Liver (tissue), 9 donors: Measurements from ENCODE around the gene MAOA. TPM values are rescaled to one million over a fixed set of nuclear protein-coding genes. Genes with fewer than 3 reads are reported as not detected.

Experiments
- DNase-seq: peaks from one replicate; pipeline ENCODE4 v3.0.0-alpha.2; 2017; ENCODE audit warnings: low spot score
- H3K27ac ChIP-seq, 2 donors: one replicate each; pipeline ENCODE4 v1.7.0; 2013; ENCODE audit warnings: inconsistent platforms in 2 of 2, low read length in 2 of 2, control low read depth in 1 of 2, low read depth in 1 of 2, mild to moderate bottlenecking in 1 of 2
- H3K27me3 ChIP-seq, 4 donors: one replicate each; pipeline versions ENCODE4 v1.6.1 to v1.7.0; 2013; ENCODE audit warnings: low read length in 3 of 4, inconsistent platforms in 1 of 4, mild to moderate bottlenecking in 1 of 4, moderate library complexity in 1 of 4; ENCODE audit not compliant: control insufficient read depth in 4 of 4, insufficient read depth in 4 of 4
- H3K36me3 ChIP-seq, 4 donors: one replicate each; pipeline versions ENCODE4 v1.6.1 to v1.7.0; 2013; ENCODE audit warnings: low read length in 3 of 4, mild to moderate bottlenecking in 3 of 4, low read depth in 1 of 4, moderate library complexity in 1 of 4; ENCODE audit not compliant: control insufficient read depth in 4 of 4, insufficient read depth in 3 of 4
- H3K4me1 ChIP-seq, 4 donors: one replicate each; pipeline versions ENCODE4 v1.6.1 to v1.7.0; 2013; ENCODE audit warnings: low read length in 3 of 4, mild to moderate bottlenecking in 3 of 4, moderate library complexity in 1 of 4; ENCODE audit not compliant: control insufficient read depth in 4 of 4, insufficient read depth in 4 of 4
- H3K4me3 ChIP-seq, 3 donors: one replicate each; pipeline versions ENCODE4 v1.6.1 to v1.7.0; 2013; ENCODE audit warnings: low read length in 3 of 3, control low read depth in 1 of 3, low read depth in 1 of 3, mild to moderate bottlenecking in 1 of 3
- H3K9ac ChIP-seq, 2 donors: one replicate each; pipeline ENCODE4 v1.7.0; 2013; ENCODE audit warnings: low read length in 2 of 2, mild to moderate bottlenecking in 2 of 2, moderate library complexity in 2 of 2, control low read depth in 1 of 2, low read depth in 1 of 2
- H3K9me3 ChIP-seq, 4 donors: one replicate each; pipeline versions ENCODE4 v1.6.1 to v1.7.0; 2013; ENCODE audit warnings: low read length in 3 of 4; ENCODE audit not compliant: control insufficient read depth in 4 of 4
- ATF3 ChIP-seq: IDR thresholded peaks from 2 replicates; pipeline ENCODE4 v1.6.1; 2016; ENCODE audit warnings: antibody characterized with exemption
- CTCF ChIP-seq: fragments of 150-350 bp; IDR thresholded peaks from 2 replicates; pipeline ENCODE4 v1.5.1; 2017; ENCODE audit warnings: improper control_type of control experiment, low read depth, low read length; ENCODE audit not compliant: missing input control
- FOXA1 ChIP-seq: IDR thresholded peaks from 2 replicates; pipeline ENCODE4 v1.6.1; 2016; ENCODE audit warnings: antibody characterized with exemption
- FOXA2 ChIP-seq: IDR thresholded peaks from 2 replicates; pipeline ENCODE4 v1.6.1; 2016; ENCODE audit warnings: antibody characterized with exemption
- GABPA ChIP-seq, 2 donors: IDR thresholded peaks in 1 of 2; conservative IDR thresholded peaks in 1 of 2; 2 replicates each; pipeline ENCODE4 v1.6.1; 2016; ENCODE audit warnings: antibody characterized with exemption in 2 of 2, mild to moderate bottlenecking in 1 of 2, moderate library complexity in 1 of 2
- HNF4A ChIP-seq, 2 donors: conservative IDR thresholded peaks; 2 replicates each; pipeline ENCODE4 v1.6.1; 2016; ENCODE audit warnings: antibody characterized with exemption in 2 of 2, mild to moderate bottlenecking in 2 of 2
- HNF4G ChIP-seq: IDR thresholded peaks from 2 replicates; pipeline ENCODE4 v1.6.1; 2016; ENCODE audit warnings: antibody characterized with exemption
- JUND ChIP-seq, 2 donors: IDR thresholded peaks; 2 replicates each; pipeline ENCODE4 v1.6.1; 2016; ENCODE audit warnings: antibody characterized with exemption in 2 of 2
- MAX ChIP-seq: IDR thresholded peaks from 2 replicates; pipeline ENCODE4 v1.6.1; 2016; ENCODE audit warnings: antibody characterized with exemption
- RAD21 ChIP-seq, 2 donors: IDR thresholded peaks; 2 replicates each; pipeline ENCODE4 v1.6.1; 2016; ENCODE audit warnings: antibody characterized with exemption in 2 of 2, mild to moderate bottlenecking in 2 of 2
- RXRA ChIP-seq, 2 donors: IDR thresholded peaks; 2 replicates each; pipeline ENCODE4 v1.6.1; 2017 to 2018; ENCODE audit warnings: antibody characterized with exemption in 2 of 2, mild to moderate bottlenecking in 1 of 2
- TAF1 ChIP-seq: conservative IDR thresholded peaks from 2 replicates; pipeline ENCODE4 v1.6.1; 2016; ENCODE audit warnings: antibody characterized with exemption, mild to moderate bottlenecking
- ZBTB33 ChIP-seq: IDR thresholded peaks from 2 replicates; pipeline ENCODE4 v1.6.1; 2016; ENCODE audit warnings: antibody characterized with exemption
- WGBS: extraction: QIAGEN DNeasy Blood & Tissue Kit; methylation state at CpG from one replicate; pipeline ENCODE4 v1.1.7; 2013; 5-methylcytosine and 5-hydroxymethylcytosine counted together
- polyA plus RNA-seq, 2 donors: library from polyadenylated mRNA; stranded (reverse) in 1 of 2; unstranded in 1 of 2; fragments of 200-250 nt in 1 of 2; fragments of >200 nt in 1 of 2; fragmentation: Nextera tagmentation in 1 of 2; extraction: Ambion mirVana in 1 of 2; gene quantifications; one replicate each; pipeline versions ENCODE4 v1.2.1 to v1.2.3, GENCODE V29; 2013 to 2015
- total RNA-seq, 2 donors: library from RNA; depleted of rRNA; stranded (reverse); fragments of >200 nt; gene quantifications; one replicate each; pipeline ENCODE4 v1.2.3, GENCODE V29; 2014
- donor health status: healthy.
- donor health status: healthy.
- donor health status: healthy.
- donor health status: healthy.
- donor health status: healthy.

The MAOA gene
- total and polyA plus RNA-seq, 4 donors: 41.0 to 94.2 (median 75.3) TPM

GRCh38 chrX:43718546-43718945, 62.4 kb downstream of the MAOA start (continued):
- TF ChIP-seq ZBTB33 (no peak), HNF4G (no peak), RAD21 (IDR thresholded peaks at IDR 0.05) (no peak), JUND (IDR thresholded peaks at IDR 0.05) (no peak)

GRCh38 chrX:43718956-43719355, 62.9 kb downstream of the MAOA start:
- TF ChIP-seq ZBTB33: no peak
- TF ChIP-seq HNF4A (conservative IDR thresholded peaks at IDR 0.05): no peak
- no peak for TF ChIP-seq HNF4G
- no peak for TF ChIP-seq FOXA2
- no peak for TF ChIP-seq MAX
- no peak for TF ChIP-seq JUND (IDR thresholded peaks at IDR 0.05)
- no peak for TF ChIP-seq RXRA (IDR thresholded peaks at IDR 0.05)
- TF ChIP-seq ATF3: no peak
- no peak for TF ChIP-seq GABPA (IDR thresholded peaks at IDR 0.05 in 1 of 2, conservative IDR thresholded peaks at IDR 0.05 in 1 of 2)
- TF ChIP-seq CTCF: no peak
- no peak for TF ChIP-seq TAF1
- no peak for TF ChIP-seq FOXA1
- no peak for DNase-seq
- Histone ChIP-seq H3K27ac (no peak overlapping the region), H3K36me3 (peaks cover 0 to 6% (median 3%) of the 10 kb centered on the region in 4 donors), H3K9me3 (peaks cover 0 to 12% (median 3%) of the 10 kb centered on the region in 4 donors), H3K27me3 (no peaks in the 10 kb centered on the region), H3K9ac (no peak overlapping the region), H3K4me3 (no peak overlapping the region), H3K4me1 (no peaks in the 10 kb centered on the region)
- WGBS: 92% methylated on average over 1 of the region's 1 CpG

GRCh38 chrX:43720082-43720481, 64.0 kb downstream of the MAOA start:
- Histone ChIP-seq H3K9ac (no peak overlapping the region), H3K36me3 (peaks cover 0 to 6% (median 3%) of the 10 kb centered on the region in 4 donors), H3K4me3 (no peak overlapping the region), H3K27me3 (no peaks in the 10 kb centered on the region), H3K4me1 (peaks cover 0 to 3% (median 0%) of the 10 kb centered on the region in 4 donors), H3K27ac (no peak overlapping the region), H3K9me3 (peaks cover 0 to 12% (median 3%) of the 10 kb centered on the region in 4 donors)
- no peak for TF ChIP-seq GABPA (IDR thresholded peaks at IDR 0.05 in 1 of 2, conservative IDR thresholded peaks at IDR 0.05 in 1 of 2)
- no peak for TF ChIP-seq ZBTB33
- 85% methylated on average over 3 of the region's 3 CpGs for WGBS
- no peak for DNase-seq
